Glutamatergic neuron (in vitro differentiated cells): Measurements from ENCODE around the gene SCT. TPM values are rescaled to one million over a fixed set of nuclear protein-coding genes. Genes with fewer than 3 reads are reported as not detected.

ENCODE experiments used
- DNase-seq: peaks from one replicate; pipeline ENCODE4 v3.0.0; 2022
- H3K27ac Mint-ChIP-seq: one replicate; pipeline ENCODE4 v1.8.0; 2020; ENCODE audit warnings: mild to moderate bottlenecking, mixed read lengths, inconsistent platforms; ENCODE audit not compliant: unreplicated experiment
- H3K27me3 Mint-ChIP-seq: one replicate; pipeline ENCODE4 v1.8.0; 2020; ENCODE audit warnings: mild to moderate bottlenecking, moderate library complexity, mixed read lengths, inconsistent platforms; ENCODE audit not compliant: unreplicated experiment
- H3K36me3 Mint-ChIP-seq: one replicate; pipeline ENCODE4 v1.8.0; 2020; ENCODE audit warnings: mild to moderate bottlenecking, mixed read lengths, inconsistent platforms; ENCODE audit not compliant: unreplicated experiment
- H3K4me1 Mint-ChIP-seq: one replicate; pipeline ENCODE4 v1.8.0; 2020; ENCODE audit warnings: mild to moderate bottlenecking, low read depth, mixed read lengths, inconsistent platforms; ENCODE audit not compliant: unreplicated experiment
- H3K4me3 Mint-ChIP-seq: one replicate; pipeline ENCODE4 v1.8.0; 2020; ENCODE audit warnings: mild to moderate bottlenecking, mixed read lengths, inconsistent platforms; ENCODE audit not compliant: unreplicated experiment
- H3K9me3 Mint-ChIP-seq: one replicate; pipeline ENCODE4 v1.8.0; 2020; ENCODE audit warnings: mild to moderate bottlenecking, moderate library complexity, mixed read lengths, inconsistent platforms; ENCODE audit not compliant: unreplicated experiment
- total RNA-seq: library from RNA; stranded (reverse); fragmentation: NEBNext Ultra II Directional; extraction: Animal tissue kit (Norgen Biotek cat#: 25700); gene quantifications from one replicate; pipeline ENCODE4 v1.2.1, GENCODE V29; 2021; ENCODE audit not compliant: unreplicated experiment
- TF ChIP-seq, protein P1 (sequence below): fragments of 200-600 bp; sonication (generic); IDR thresholded peaks from one replicate; pipeline ENCODE4 v1.5.0; 2021; ENCODE audit not compliant: partially characterized antibody, unreplicated experiment

The SCT gene
- total RNA-seq, 1 donor from 2014 or later, result not detected

DNA sequence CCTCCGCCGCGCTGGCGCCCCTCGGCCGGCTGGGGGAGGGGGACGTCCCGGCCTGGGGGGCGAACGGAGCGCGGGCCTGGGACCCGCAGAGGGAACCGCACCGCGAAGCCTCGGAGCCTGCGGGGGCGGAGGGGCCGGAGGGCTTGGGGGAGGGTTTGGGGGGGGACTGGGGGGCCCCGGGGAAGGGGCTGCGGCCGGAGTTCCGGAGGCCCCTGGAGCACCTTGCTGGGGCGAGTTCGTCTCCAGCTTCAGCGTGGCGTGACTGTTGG lies 261 bp upstream of the SCT start:
- no peak for DNase-seq
- no peak overlapping the region for H3K4me3 Mint-ChIP-seq
- H3K36me3 Mint-ChIP-seq, result peaks cover 5% of the 10 kb centered on the region
- TF ChIP-seq, protein P1, sequence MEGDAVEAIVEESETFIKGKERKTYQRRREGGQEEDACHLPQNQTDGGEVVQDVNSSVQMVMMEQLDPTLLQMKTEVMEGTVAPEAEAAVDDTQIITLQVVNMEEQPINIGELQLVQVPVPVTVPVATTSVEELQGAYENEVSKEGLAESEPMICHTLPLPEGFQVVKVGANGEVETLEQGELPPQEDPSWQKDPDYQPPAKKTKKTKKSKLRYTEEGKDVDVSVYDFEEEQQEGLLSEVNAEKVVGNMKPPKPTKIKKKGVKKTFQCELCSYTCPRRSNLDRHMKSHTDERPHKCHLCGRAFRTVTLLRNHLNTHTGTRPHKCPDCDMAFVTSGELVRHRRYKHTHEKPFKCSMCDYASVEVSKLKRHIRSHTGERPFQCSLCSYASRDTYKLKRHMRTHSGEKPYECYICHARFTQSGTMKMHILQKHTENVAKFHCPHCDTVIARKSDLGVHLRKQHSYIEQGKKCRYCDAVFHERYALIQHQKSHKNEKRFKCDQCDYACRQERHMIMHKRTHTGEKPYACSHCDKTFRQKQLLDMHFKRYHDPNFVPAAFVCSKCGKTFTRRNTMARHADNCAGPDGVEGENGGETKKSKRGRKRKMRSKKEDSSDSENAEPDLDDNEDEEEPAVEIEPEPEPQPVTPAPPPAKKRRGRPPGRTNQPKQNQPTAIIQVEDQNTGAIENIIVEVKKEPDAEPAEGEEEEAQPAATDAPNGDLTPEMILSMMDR, result no peak
- H3K4me1 Mint-ChIP-seq, result peaks cover 15% of the 10 kb centered on the region
- peaks cover 8% of the 10 kb centered on the region for H3K9me3 Mint-ChIP-seq
- peaks cover 12% of the 10 kb centered on the region for H3K27me3 Mint-ChIP-seq
- H3K27ac Mint-ChIP-seq, result no peak overlapping the region

- no peak for DNase-seq
- peaks cover 15% of the 10 kb centered on the region for H3K4me1 Mint-ChIP-seq
- TF ChIP-seq, protein P1, result no peak
- no peak overlapping the region for H3K4me3 Mint-ChIP-seq
- no peak overlapping the region for H3K27ac Mint-ChIP-seq
- H3K27me3 Mint-ChIP-seq, result peaks cover 14% of the 10 kb centered on the region
- peaks cover 8% of the 10 kb centered on the region for H3K9me3 Mint-ChIP-seq
- peaks cover 5% of the 10 kb centered on the region for H3K36me3 Mint-ChIP-seq
These were observed 1.2 kb downstream of the SCT start for GRCh38 chr11:625636-626268.

- peaks cover 15% of the 10 kb centered on the region for H3K4me1 Mint-ChIP-seq
- H3K36me3 Mint-ChIP-seq, result peaks cover 5% of the 10 kb centered on the region
- peaks cover 8% of the 10 kb centered on the region for H3K9me3 Mint-ChIP-seq
- no peak for DNase-seq
- no peak within 1 kb of the TSS for H3K27ac Mint-ChIP-seq
- TF ChIP-seq, protein P1, result no peak
- H3K27me3 Mint-ChIP-seq, result peaks cover 14% of the 10 kb centered on the region
- no peak within 1 kb of the TSS for H3K4me3 Mint-ChIP-seq
These were observed 2.0 kb downstream of the SCT start, which contains the start of gene CDHR5 for GRCh38 chr11:624705-625635. Gene CDHR5 (minus strand): TSS chr11:624955. CDS start chr11:624902, 53 bp downstream.

DNA sequence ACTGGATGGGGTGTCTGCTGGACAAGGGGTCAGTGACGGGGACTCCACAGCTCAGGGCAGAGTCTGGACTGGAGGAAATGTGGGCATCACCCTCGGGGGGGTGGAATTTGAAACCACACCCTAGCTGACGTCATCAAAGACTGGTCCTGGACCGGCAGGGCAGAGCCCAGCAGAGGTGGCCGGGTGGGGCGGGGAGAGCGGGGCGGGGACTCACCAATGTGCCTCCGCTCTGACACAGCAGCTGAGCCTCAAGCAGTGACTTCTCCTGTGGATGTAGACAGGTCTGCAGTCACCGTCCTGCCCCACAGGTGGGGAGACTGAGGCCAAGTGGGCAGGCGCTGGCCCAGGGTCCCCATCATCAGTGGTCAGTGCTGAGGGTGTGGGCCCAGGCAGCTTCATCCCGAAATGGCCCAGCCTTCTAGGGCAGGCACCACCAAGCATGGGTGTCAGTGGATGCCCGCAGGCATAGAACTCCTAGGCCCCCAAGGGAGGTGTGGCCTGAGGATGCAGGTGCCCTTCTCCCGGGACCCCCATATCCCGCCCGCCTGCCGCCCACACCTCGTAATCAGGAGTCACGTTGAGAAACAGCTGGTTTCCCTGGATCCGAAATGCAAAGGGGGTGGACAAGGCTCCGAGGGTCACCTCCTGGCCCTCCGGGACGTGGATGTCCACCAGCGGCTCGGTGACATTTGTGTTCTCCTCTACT lies 2.8 kb downstream of the SCT start:
- Mint-ChIP-seq H3K36me3 (peaks cover 5% of the 10 kb centered on the region), H3K4me3 (no peak overlapping the region), H3K4me1 (peaks cover 10% of the 10 kb centered on the region), H3K27ac (no peak overlapping the region), H3K27me3 (peaks cover 14% of the 10 kb centered on the region), H3K9me3 (peaks cover 8% of the 10 kb centered on the region)
- DNase-seq, result no peak
- TF ChIP-seq, protein P1, result no peak
